ENCODE results near the gene TENM4. TPM values are rescaled to one million over a fixed set of nuclear protein-coding genes. Genes with fewer than 3 reads are reported as not detected.

TENM4 gene
- total and polyA plus RNA-seq, 2 of the 8 experiments (the other 6 are each of a cell fraction or from before 2014, with no cell fraction given) = 3.5 to 7.2 TPM

GRCh38 chr11:79390477-79390876, 50.4 kb downstream of the TENM4 start:
- H3K27me3 ChIP-seq (replicated peaks in 1 of 4; ENCODE audit: control insufficient read depth in 3 of 4, extremely low read depth in 1 of 4, insufficient read depth in 3 of 4, low read length in 3 of 4) = no peaks in the 10 kb centered on the region
- H3K36me3 ChIP-seq (ENCODE audit: control insufficient read depth in 2 of 4, insufficient read depth in 4 of 4, low read length in 3 of 4) = no peaks in the 10 kb centered on the region
- WGBS, 2 experiments (ENCODE audit: extremely low coverage in 1 of 2, insufficient coverage in 1 of 2, insufficient read length in 1 of 2, insufficient replicate concordance in 2 of 2, low coverage in 1 of 2, low lambda C conversion rate in 2 of 2, missing lambda C conversion rate in 1 of 2) = 92% methylated on average over 2 of the region's 2 CpGs; no CpG with 5 or more reads in 1 of the 2 experiments
- no peak overlapping the region for H3K56ac ChIP-seq (replicated peaks; ENCODE audit: insufficient read length, low read depth, low read length)
- CTCF ChIA-PET (ENCODE audit: partially characterized antibody) = interaction anchor here (0.9 to 1.0 kb wide), 3 partner anchors 10 to 745 kb away, joined by 3 to 4 read pairs (median 3); no protein-coding TSS in a partner anchor
- no peak overlapping the region for H4K91ac ChIP-seq (replicated peaks; ENCODE audit: insufficient read length, low read length)
- no peak overlapping the region for H3K4me3 ChIP-seq (ENCODE audit: extremely low read depth in 1 of 4, insufficient read depth in 2 of 4, low read depth in 3 of 4, low read length in 4 of 4)
- H2BK120ac ChIP-seq (replicated peaks; ENCODE audit: low read depth, low read length) = no peak overlapping the region
- no peak overlapping the region for H3K23ac ChIP-seq (ENCODE audit: insufficient read length)
- H4K5ac ChIP-seq (ENCODE audit: insufficient read length, low read depth, low read length) = no peak overlapping the region
- DNase-seq (ENCODE audit: low read depth in 1 of 2, low spot score in 2 of 2) (no peak), FAIRE-seq (no peak)
- no peak overlapping the region for H2AK5ac ChIP-seq (ENCODE audit: low read depth, low read length)
- no peaks in the 10 kb centered on the region for H3K23me2 ChIP-seq (ENCODE audit: low read depth, low read length)
- H3K27ac ChIP-seq (ENCODE audit: low read depth, low read length) = no peak overlapping the region
- no peak overlapping the region for H3K14ac ChIP-seq (ENCODE audit: insufficient read length)
- POLR2A ChIA-PET (ENCODE audit: partially characterized antibody) = interaction anchor here (0.6 kb wide), 1 partner anchor 47 kb away, joined by 3 read pairs; no protein-coding TSS in a partner anchor
- TF ChIP-seq POU5F1 (IDR thresholded peaks at IDR 0.05; ENCODE audit: low read depth, low read length) (no peak), POLR2A (IDR thresholded peaks at IDR 0.05; ENCODE audit: control extremely low read depth in 1 of 2, low read depth in 2 of 2, low read length in 2 of 2) (no peak), SUZ12 (IDR thresholded peaks at IDR 0.05; ENCODE audit: low read length) (no peak), CREB1 (IDR thresholded peaks at IDR 0.05) (no peak), TBP (IDR thresholded peaks at IDR 0.05; ENCODE audit: low read depth, low read length) (no peak), E2F6 (IDR thresholded peaks at IDR 0.05) (no peak), ASH2L (IDR thresholded peaks at IDR 0.05; ENCODE audit: low read length) (no peak), ZNF274 (IDR thresholded peaks at IDR 0.05; ENCODE audit: borderline replicate concordance, extremely low read depth, low read length) (no peak), TEAD4 (IDR thresholded peaks at IDR 0.05; ENCODE audit: low read depth, low read length) (no peak), RFX5 (IDR thresholded peaks at IDR 0.05; ENCODE audit: borderline replicate concordance, low read depth, low read length) (no peak), EP300 (IDR thresholded peaks at IDR 0.05; ENCODE audit: borderline replicate concordance in 1 of 2, low read depth in 2 of 2, low read length in 2 of 2) (no peak), TAF7 (optimal IDR thresholded peaks at IDR 0.05; ENCODE audit: borderline replicate concordance, low read depth, low read length) (no peak), BACH1 (IDR thresholded peaks at IDR 0.05; ENCODE audit: low read length) (no peak)
- H3K18ac ChIP-seq (ENCODE audit: extremely low read depth, low read length) = no peak overlapping the region
- H2BK15ac ChIP-seq (ENCODE audit: low read length) = no peak overlapping the region
- H4K20me1 ChIP-seq (replicated peaks in 1 of 2; ENCODE audit: control insufficient read depth in 1 of 2, insufficient read depth in 2 of 2, low read length in 2 of 2) = no peaks in the 10 kb centered on the region
- no peaks in the 10 kb centered on the region for H3K9me3 ChIP-seq (ENCODE audit: insufficient read depth in 2 of 2, low read depth in 1 of 2, low read length in 1 of 2)
- no peak overlapping the region for H3K4me2 ChIP-seq (ENCODE audit: insufficient read depth in 1 of 2, low read depth in 2 of 2, low read length in 2 of 2)
- H2BK12ac ChIP-seq (ENCODE audit: low read depth, low read length) = no peak overlapping the region
- peaks cover 2% of the 10 kb centered on the region; the same call in 1 of the 2 replicates for H3K79me1 ChIP-seq (ENCODE audit: low read depth, low read length)
- H3K79me2 ChIP-seq (ENCODE audit: control insufficient read depth in 1 of 2, insufficient read depth in 2 of 2, low read length in 2 of 2) = no peaks in the 10 kb centered on the region
- no peak overlapping the region for H2AFZ ChIP-seq (ENCODE audit: low read length)
- H3K4ac ChIP-seq (replicated peaks; ENCODE audit: insufficient read length, low read depth, low read length) = no peak overlapping the region
- no peak overlapping the region for H2BK20ac ChIP-seq (ENCODE audit: low read length)
- H3K9ac ChIP-seq (replicated peaks in 1 of 4; ENCODE audit: extremely low read depth in 1 of 4, low read depth in 3 of 4, low read length in 3 of 4) = no peak overlapping the region
- peaks cover 0 to 12% (median 5%) of the 10 kb centered on the region in 4 experiments; a peak in 4 of 7 replicates for H3K4me1 ChIP-seq (replicated peaks in 1 of 4; ENCODE audit: control insufficient read depth in 3 of 4, insufficient read depth in 4 of 4, low read length in 3 of 4)
- no peak overlapping the region for H2BK5ac ChIP-seq (ENCODE audit: low read depth, low read length)
- no peak overlapping the region for H4K8ac ChIP-seq (ENCODE audit: extremely low read depth, insufficient read depth, low read length)
